ENCODE data around the gene TMIGD3.

GRCh38 chr1:111448482-111448917 lies 54.9 kb downstream of the TMIGD3 start:
- TF ChIP-seq CTCF (conservative IDR thresholded peaks at IDR 0.05) (no peak), ZFX (IDR thresholded peaks at IDR 0.05) (no peak)
